NOMO-1 (cell line): ENCODE measurements around the gene CCND1.

ENCODE experiments used
- DNase-seq, 2 experiments: peaks; one replicate each; lab custom pipeline; 2025; ENCODE audit not compliant: unreplicated experiment in 2 of 2; lab: John Stamatoyannopoulos, UW

Gene CCND1

GRCh38 chr11:69651834-69652620, 11.1 kb downstream of the CCND1 start:
- DNase-seq: no peak

- DNase-seq: no peak
Observed at GRCh38 chr11:69652999-69653398, 12.0 kb downstream of the CCND1 start.

GRCh38 chr11:69653406-69653960, 12.5 kb downstream of the CCND1 start:
- DNase-seq: no peak

GRCh38 chr11:69654001-69654659, 13.2 kb downstream of the CCND1 start:
- DNase-seq: no peak

GRCh38 chr11:69654660-69655478, 13.9 kb downstream of the CCND1 start:
- DNase-seq: no peak

GRCh38 chr11:69655479-69656428, 14.8 kb downstream of the CCND1 start:
- DNase-seq: no peak

- no peak for DNase-seq
Observed at GRCh38 chr11:69656536-69657455, 15.8 kb downstream of the CCND1 start.

GRCh38 chr11:69657456-69657910, 16.5 kb downstream of the CCND1 start:
- no peak for DNase-seq

GRCh38 chr11:69657911-69658625, 17.1 kb downstream of the CCND1 start:
- no peak for DNase-seq

GRCh38 chr11:69658626-69659450, 17.9 kb downstream of the CCND1 start:
- no peak for DNase-seq

GRCh38 chr11:69659591-69659990, 18.6 kb downstream of the CCND1 start:
- no peak for DNase-seq

- DNase-seq: no peak
Observed at GRCh38 chr11:69660001-69660500, 19.1 kb downstream of the CCND1 start.

- no peak for DNase-seq
Observed at GRCh38 chr11:69661413-69661715, 20.4 kb downstream of the CCND1 start.

- DNase-seq: no peak
Observed at GRCh38 chr11:69662021-69662698, 21.2 kb downstream of the CCND1 start.

- DNase-seq: no peak
Observed at GRCh38 chr11:69662806-69663205, 21.9 kb downstream of the CCND1 start.

GRCh38 chr11:69663326-69663725, 22.4 kb downstream of the CCND1 start:
- no peak for DNase-seq
